HepG2 (cell line): ENCODE results near the gene THSD4. TPM values are rescaled to one million over a fixed set of nuclear protein-coding genes. Genes with fewer than 3 reads are reported as not detected.

Experiments
- ATAC-seq: fragments of 200-7000 bp; cut with Tn5 transposase; 3 replicates; pipeline ENCODE4 v1.9.1; 2020; ENCODE audit warnings: mild to moderate bottlenecking, moderate library complexity
- BruUV-seq: library from RNA; stranded (reverse); fragments of 400-500 nt; replicated peaks from 2 replicates; lab custom pipeline; 2021; lab: Mats Ljungman, UMichigan
- CTCF ChIA-PET: fragments of 300-600 bp; formaldehyde crosslinking; extraction: SDS; loops from one replicate; lab custom pipeline; 2021; ENCODE audit warnings: low total read pairs, inconsistent platforms, low intra/inter-chr PET ratio; lab: Yijun Ruan, JAX
- POLR2A ChIA-PET: fragments of 350-600 bp; sonication (Branson Sonifier 250); formaldehyde crosslinking; loops from one replicate; lab custom pipeline; 2020; ENCODE audit warnings: antibody characterized with exemption, inconsistent platforms; lab: Yijun Ruan, JAX
- DNase-seq: peaks from one replicate; pipeline ENCODE4 v3.0.0-alpha.2; 2015; ENCODE audit warnings: low spot score
- FAIRE-seq: peaks from 3 replicates; lab custom pipeline; 2011; peaks lifted over from hg19 to GRCh38; lab: Jason Lieb, UNC
- H2AFZ ChIP-seq: one replicate; pipeline ENCODE4 v1.6.1; 2011; ENCODE audit warnings: low read length, inconsistent platforms
- H3K27ac ChIP-seq: fragments of 300-600 bp; 3 replicates; pipeline ENCODE4 v1.8.0; 2011; ENCODE audit warnings: mixed run types, mild to moderate bottlenecking, mixed read lengths, low read length, inconsistent platforms; ENCODE audit not compliant: insufficient read depth; ENCODE audit errors: extremely low read length
- H3K27me3 ChIP-seq, 2 experiments: fragments of 200-600 bp in 1 of 2; 2 replicates in 1 of 2; 3 replicates in 1 of 2; pipeline versions ENCODE4 v1.6.0 to v1.8.0; 2011; ENCODE audit warnings: low read length in 2 of 2, mild to moderate bottlenecking in 2 of 2, moderate library complexity in 2 of 2, inconsistent platforms in 1 of 2; ENCODE audit not compliant: insufficient read depth in 2 of 2, control insufficient read depth in 1 of 2
- H3K36me3 ChIP-seq, 2 experiments: fragments of 200-600 bp in 1 of 2; replicated peaks in 1 of 2; 2 replicates in 1 of 2; 3 replicates in 1 of 2; pipeline versions ENCODE4 v1.5.1 to v1.8.0; 2011; ENCODE audit warnings: low read length in 2 of 2, inconsistent platforms in 1 of 2; ENCODE audit not compliant: insufficient read depth in 2 of 2, control insufficient read depth in 1 of 2
- H3K4me1 ChIP-seq: 2 replicates; pipeline ENCODE4 v1.5.1; 2012; ENCODE audit warnings: low read length, inconsistent platforms; ENCODE audit not compliant: insufficient read depth
- H3K4me2 ChIP-seq: 2 replicates; pipeline ENCODE4 v1.6.0; 2011; ENCODE audit warnings: low read depth, low read length, inconsistent platforms
- H3K4me3 ChIP-seq, 3 experiments: fragments of 200-600 bp in 1 of 3; sonication (generic), shearing (Covaris generic) in 1 of 3; replicated peaks in 1 of 3; 2 replicates each; pipeline ENCODE4 v1.5.1; 2011 to 2016; ENCODE audit warnings: low read length in 3 of 3, inconsistent platforms in 2 of 3, low read depth in 2 of 3, mild to moderate bottlenecking in 2 of 3, control low read depth in 1 of 3, mixed read lengths in 1 of 3; ENCODE audit not compliant: insufficient read depth in 1 of 3
- H3K79me2 ChIP-seq: one replicate; pipeline ENCODE4 v1.6.1; 2011; ENCODE audit warnings: low read length, inconsistent platforms; ENCODE audit not compliant: insufficient read depth
- H3K9ac ChIP-seq: 2 replicates; pipeline ENCODE4 v1.6.0; 2011; ENCODE audit warnings: mild to moderate bottlenecking, low read depth, low read length, inconsistent platforms; ENCODE audit not compliant: insufficient read depth
- H3K9me3 ChIP-seq: 2 replicates; pipeline ENCODE4 v1.5.1; 2012; ENCODE audit warnings: mild to moderate bottlenecking, low read length
- H4K20me1 ChIP-seq: 2 replicates; pipeline ENCODE4 v1.6.0; 2011; ENCODE audit warnings: inconsistent platforms, mild to moderate bottlenecking, low read length, moderate library complexity; ENCODE audit not compliant: insufficient read depth
- BHLHE40 ChIP-seq: IDR thresholded peaks from 2 replicates; pipeline ENCODE4 v1.6.1; 2011; ENCODE audit warnings: low read length, improper control_type of control experiment
- FIP1L1 ChIP-seq: fragments of 200-400 bp; formaldehyde crosslinking; IDR thresholded peaks from 2 replicates; pipeline ENCODE4 v1.6.1; 2018; ENCODE audit warnings: low read depth, mild to moderate bottlenecking, low read length, moderate library complexity, borderline replicate concordance; ENCODE audit not compliant: insufficient read depth
- FOXA3 ChIP-seq: IDR thresholded peaks from 2 replicates; pipeline ENCODE4 v1.6.1; 2016; ENCODE audit warnings: missing genetic modification reagents, missing compliant biosample characterization
- HDAC2 ChIP-seq: sonication (generic); formaldehyde crosslinking; IDR thresholded peaks from 2 replicates; pipeline ENCODE4 v1.4.0; 2020; ENCODE audit warnings: missing genetic modification reagents
- JUN ChIP-seq: sonication (generic); formaldehyde crosslinking; IDR thresholded peaks from 2 replicates; pipeline ENCODE4 v1.4.0; 2020; ENCODE audit warnings: mild to moderate bottlenecking, missing genetic modification reagents
- SPEN ChIP-seq: sonication (generic); formaldehyde crosslinking; IDR thresholded peaks from 2 replicates; pipeline ENCODE4 v1.5.1; 2020; ENCODE audit warnings: low read depth, mild to moderate bottlenecking, missing genetic modification reagents
- U2AF2 ChIP-seq: fragments of 200-400 bp; formaldehyde crosslinking; IDR thresholded peaks from 2 replicates; pipeline ENCODE4 v1.6.1; 2017; ENCODE audit warnings: low read depth, mild to moderate bottlenecking, low read length
- ZNF367 ChIP-seq: sonication (generic); formaldehyde crosslinking; IDR thresholded peaks from 2 replicates; pipeline ENCODE4 v1.4.0; 2020; ENCODE audit warnings: missing genetic modification reagents, borderline replicate concordance
- ZNF430 ChIP-seq: sonication (generic); formaldehyde crosslinking; IDR thresholded peaks from 2 replicates; pipeline ENCODE4 v1.9.0; 2021; ENCODE audit warnings: mild to moderate bottlenecking, missing genetic modification reagents
- WGBS: methylation state at CpG from one replicate; pipeline ENCODE4 v1.1.6; 2017; ENCODE audit warnings: low lambda C conversion rate; 5-methylcytosine and 5-hydroxymethylcytosine counted together
- in situ Hi-C: cut with HindIII; loops from 2 replicates; pipeline ENCODE4 v1.10.0; 2017; ENCODE audit warnings: low pct_unique_long_range_greater_than_20kb; ENCODE audit not compliant: extremely low pct_ligation_motif_present
- intact Hi-C: fragments of 100-400 bp; cut with micrococcal nuclease; formaldehyde crosslinking; loops from one replicate; pipeline ENCODE4 v1.10.0; 2022; ENCODE audit not compliant: unreplicated experiment
- polyA plus RNA-seq, 8 experiments: library from polyadenylated mRNA; depleted of rRNA in 3 of 8; stranded (reverse) in 7 of 8; unstranded in 1 of 8; fragments of >200 nt; fragmentation: Illumina TruSeq in 4 of 8; extraction: Trizol in 4 of 8; gene quantifications; 2 replicates each; pipeline versions ENCODE4 v1.2.1 to v1.2.3, GENCODE V29; 2011 to 2016; ENCODE audit warnings: low read depth in 4 of 8, missing spikeins in 1 of 8, mixed read lengths in 1 of 8; ENCODE audit not compliant: insufficient read depth in 1 of 8
- total RNA-seq, 5 experiments: library from RNA; depleted of rRNA; stranded (reverse); fragments of >200 nt; fragmentation: Illumina TruSeq; extraction: Trizol; gene quantifications; 2 replicates each; pipeline ENCODE4 v1.2.3, GENCODE V29; 2016; ENCODE audit warnings: low read depth in 1 of 5
- TF ChIP-seq, protein P1 (sequence below): sonication (generic); formaldehyde crosslinking; IDR thresholded peaks from 2 replicates; pipeline ENCODE4 v1.8.0; 2022; ENCODE audit warnings: mild to moderate bottlenecking, missing genetic modification reagents, moderate library complexity
- TF ChIP-seq, protein P2 (sequence below): IDR thresholded peaks from 2 replicates; pipeline ENCODE4 v1.6.1; 2016; ENCODE audit warnings: control low read depth
- TF ChIP-seq, protein P3 (sequence below): conservative IDR thresholded peaks from 2 replicates; pipeline ENCODE4 v1.6.1; 2018; ENCODE audit warnings: missing genetic modification reagents

The THSD4 gene
- total and polyA plus RNA-seq, 2 of the 13 experiments (the other 11 are each of a cell fraction or from before 2014, with no cell fraction given), result 0.07 to 0.21 TPM

DNA sequence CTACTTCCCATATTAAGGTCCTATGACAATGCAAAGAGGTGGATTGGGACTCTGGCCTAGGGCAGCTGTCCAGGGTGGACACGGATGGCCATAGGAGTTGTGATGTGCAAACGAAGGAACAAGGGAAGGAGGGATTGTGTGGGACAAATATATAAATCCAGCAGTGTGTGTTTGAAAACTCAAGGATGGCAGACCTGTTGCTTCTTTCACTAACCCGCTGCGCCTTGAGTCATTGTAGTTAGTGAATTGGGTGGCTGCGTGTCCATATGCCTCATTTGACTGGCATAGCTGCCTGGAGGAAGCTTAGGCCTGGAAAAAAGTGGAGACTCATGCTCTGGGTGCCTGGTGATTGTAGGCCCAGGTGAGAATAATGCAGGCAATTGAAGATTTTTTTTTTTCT lies 334.7 kb downstream of the THSD4 start:
- WGBS, result 29% methylated on average over 5 of the region's 5 CpGs
- Histone ChIP-seq H3K4me3 (no peak overlapping the region), H2AFZ (no peak overlapping the region), H3K36me3 (no peaks in the 10 kb centered on the region), H3K4me1 (peaks cover 47% of the 10 kb centered on the region), H3K27ac (no peak overlapping the region), H3K27me3 (peaks cover 0 to 7% of the 10 kb centered on the region in 2 experiments; a peak in 3 of 5 replicates), H3K79me2 (no peaks in the 10 kb centered on the region), H3K4me2 (no peak overlapping the region), H3K9ac (no peak overlapping the region), H4K20me1 (no peaks in the 10 kb centered on the region), H3K9me3 (no peaks in the 10 kb centered on the region)
- DNase-seq (no peak), ATAC-seq (no peak), FAIRE-seq (no peak)
- CTCF ChIA-PET, result interaction anchor here (1.6 kb wide), 1 partner anchor 351 kb away, joined by 3 read pairs; no protein-coding TSS in a partner anchor
- intact Hi-C loops, result loop anchor here (2.0 to 10.0 kb wide), 3 partner anchors 125 to 352 kb away; no protein-coding TSS in a partner anchor
- in situ Hi-C loops, result loop anchor here (5.0 kb wide), 3 partner anchors 212 to 352 kb away; no protein-coding TSS in a partner anchor
- no TSS peak for BruUV-seq
- POLR2A ChIA-PET, result no interaction called here
- TF ChIP-seq ZNF430 (CRISPR knock-in tag) (no peak), ZNF367 (no peak), HDAC2 (no peak), FOXA3 (CRISPR knock-in tag) (no peak), JUN (CRISPR knock-in tag) (no peak), FIP1L1 (no peak), SPEN (CRISPR knock-in tag) (no peak), U2AF2 (no peak), BHLHE40 (no peak)
- TF ChIP-seq, protein P1, sequence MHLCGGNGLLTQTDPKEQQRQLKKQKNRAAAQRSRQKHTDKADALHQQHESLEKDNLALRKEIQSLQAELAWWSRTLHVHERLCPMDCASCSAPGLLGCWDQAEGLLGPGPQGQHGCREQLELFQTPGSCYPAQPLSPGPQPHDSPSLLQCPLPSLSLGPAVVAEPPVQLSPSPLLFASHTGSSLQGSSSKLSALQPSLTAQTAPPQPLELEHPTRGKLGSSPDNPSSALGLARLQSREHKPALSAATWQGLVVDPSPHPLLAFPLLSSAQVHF (CRISPR knock-in tag), result no peak
- TF ChIP-seq, protein P2, sequence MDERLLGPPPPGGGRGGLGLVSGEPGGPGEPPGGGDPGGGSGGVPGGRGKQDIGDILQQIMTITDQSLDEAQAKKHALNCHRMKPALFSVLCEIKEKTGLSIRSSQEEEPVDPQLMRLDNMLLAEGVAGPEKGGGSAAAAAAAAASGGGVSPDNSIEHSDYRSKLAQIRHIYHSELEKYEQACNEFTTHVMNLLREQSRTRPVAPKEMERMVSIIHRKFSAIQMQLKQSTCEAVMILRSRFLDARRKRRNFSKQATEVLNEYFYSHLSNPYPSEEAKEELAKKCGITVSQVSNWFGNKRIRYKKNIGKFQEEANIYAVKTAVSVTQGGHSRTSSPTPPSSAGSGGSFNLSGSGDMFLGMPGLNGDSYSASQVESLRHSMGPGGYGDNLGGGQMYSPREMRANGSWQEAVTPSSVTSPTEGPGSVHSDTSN, result no peak
- TF ChIP-seq, protein P3, sequence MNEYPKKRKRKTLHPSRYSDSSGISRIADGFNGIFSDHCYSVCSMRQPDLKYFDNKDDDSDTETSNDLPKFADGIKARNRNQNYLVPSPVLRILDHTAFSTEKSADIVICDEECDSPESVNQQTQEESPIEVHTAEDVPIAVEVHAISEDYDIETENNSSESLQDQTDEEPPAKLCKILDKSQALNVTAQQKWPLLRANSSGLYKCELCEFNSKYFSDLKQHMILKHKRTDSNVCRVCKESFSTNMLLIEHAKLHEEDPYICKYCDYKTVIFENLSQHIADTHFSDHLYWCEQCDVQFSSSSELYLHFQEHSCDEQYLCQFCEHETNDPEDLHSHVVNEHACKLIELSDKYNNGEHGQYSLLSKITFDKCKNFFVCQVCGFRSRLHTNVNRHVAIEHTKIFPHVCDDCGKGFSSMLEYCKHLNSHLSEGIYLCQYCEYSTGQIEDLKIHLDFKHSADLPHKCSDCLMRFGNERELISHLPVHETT, result no peak
